Nephron progenitor cell (in vitro differentiated cells): ENCODE data around the gene ZBTB4.
A peak's percentile ranks its signal among the peaks of the same experiment; 100 is the strongest.

Experiments used
- DNase-seq: peaks from one replicate; pipeline ENCODE4 v3.0.0; 2021
- H3K27ac Mint-ChIP-seq: 2 replicates; pipeline ENCODE4 v1.8.0; 2021; ENCODE audit warnings: mild to moderate bottlenecking, moderate library complexity, mixed read lengths
- H3K27me3 Mint-ChIP-seq: 2 replicates; pipeline ENCODE4 v1.8.0; 2021; ENCODE audit warnings: mild to moderate bottlenecking, low read depth, mixed read lengths; ENCODE audit not compliant: poor library complexity
- H3K36me3 Mint-ChIP-seq: 2 replicates; pipeline ENCODE4 v1.8.0; 2021; ENCODE audit warnings: low read depth, mixed read lengths
- H3K4me1 Mint-ChIP-seq: 2 replicates; pipeline ENCODE4 v1.8.0; 2021; ENCODE audit warnings: mixed read lengths
- H3K4me3 Mint-ChIP-seq: 2 replicates; pipeline ENCODE4 v1.8.0; 2021; ENCODE audit warnings: mild to moderate bottlenecking, moderate library complexity, mixed read lengths
- H3K9me3 Mint-ChIP-seq: 2 replicates; pipeline ENCODE4 v1.8.0; 2021; ENCODE audit warnings: mild to moderate bottlenecking, moderate library complexity, mixed read lengths
- CTCF ChIP-seq: fragments of 200-600 bp; sonication (generic); IDR thresholded peaks from 2 replicates; pipeline ENCODE4 v1.5.0; 2021; ENCODE audit warnings: antibody characterized with exemption

The ZBTB4 gene

GRCh38 chr17:7462474-7463371 lies 16.7 kb downstream of the ZBTB4 start:
- no peaks in the 10 kb centered on the region for H3K9me3 Mint-ChIP-seq
- DNase-seq = no peak
- no peaks in the 10 kb centered on the region for H3K27me3 Mint-ChIP-seq
- no peak for TF ChIP-seq CTCF
- no peak overlapping the region for H3K27ac Mint-ChIP-seq
- H3K36me3 Mint-ChIP-seq = peaks cover 22% of the 10 kb centered on the region
- no peak overlapping the region for H3K4me3 Mint-ChIP-seq
- H3K4me1 Mint-ChIP-seq = peaks cover 29% of the 10 kb centered on the region

- Mint-ChIP-seq H3K27ac (no peak overlapping the region), H3K27me3 (no peaks in the 10 kb centered on the region), H3K4me1 (peaks cover 16% of the 10 kb centered on the region), H3K4me3 (no peak overlapping the region), H3K9me3 (no peaks in the 10 kb centered on the region), H3K36me3 (peaks cover 18% of the 10 kb centered on the region)
- DNase-seq = no peak
- TF ChIP-seq CTCF = no peak
Measured at GRCh38 chr17:7460850-7461660, 18.4 kb downstream of the ZBTB4 start.

- Mint-ChIP-seq H3K27me3 (no peaks in the 10 kb centered on the region), H3K4me1 (peaks cover 18% of the 10 kb centered on the region), H3K9me3 (no peaks in the 10 kb centered on the region), H3K4me3 (no peak overlapping the region), H3K36me3 (peaks cover 19% of the 10 kb centered on the region), H3K27ac (peak overlapping the region; percentile 91)
- no peak for DNase-seq
- no peak for TF ChIP-seq CTCF
Measured at GRCh38 chr17:7459961-7460545, 19.4 kb downstream of the ZBTB4 start.

GRCh38 chr17:7448461-7448860 lies 31.0 kb downstream of the ZBTB4 start:
- no peak overlapping the region for H3K27ac Mint-ChIP-seq
- no peaks in the 10 kb centered on the region for H3K9me3 Mint-ChIP-seq
- peaks cover 42% of the 10 kb centered on the region for H3K4me1 Mint-ChIP-seq
- TF ChIP-seq CTCF = no peak
- peaks cover 38% of the 10 kb centered on the region for H3K27me3 Mint-ChIP-seq
- DNase-seq = no peak
- peak overlapping the region; percentile 37 for H3K4me3 Mint-ChIP-seq
- peaks cover 5% of the 10 kb centered on the region for H3K36me3 Mint-ChIP-seq

GRCh38 chr17:7445619-7445968 lies 33.8 kb downstream of the ZBTB4 start:
- Mint-ChIP-seq H3K27me3 (peaks cover 49% of the 10 kb centered on the region), H3K4me3 (peak overlapping the region; percentile 84), H3K9me3 (no peaks in the 10 kb centered on the region), H3K36me3 (peaks cover 5% of the 10 kb centered on the region), H3K4me1 (peaks cover 63% of the 10 kb centered on the region), H3K27ac (peak overlapping the region; percentile 21)
- no peak for DNase-seq
- TF ChIP-seq CTCF = no peak
